Measurements from ENCODE around the gene NPFFR1.

Gene NPFFR1

DNA sequence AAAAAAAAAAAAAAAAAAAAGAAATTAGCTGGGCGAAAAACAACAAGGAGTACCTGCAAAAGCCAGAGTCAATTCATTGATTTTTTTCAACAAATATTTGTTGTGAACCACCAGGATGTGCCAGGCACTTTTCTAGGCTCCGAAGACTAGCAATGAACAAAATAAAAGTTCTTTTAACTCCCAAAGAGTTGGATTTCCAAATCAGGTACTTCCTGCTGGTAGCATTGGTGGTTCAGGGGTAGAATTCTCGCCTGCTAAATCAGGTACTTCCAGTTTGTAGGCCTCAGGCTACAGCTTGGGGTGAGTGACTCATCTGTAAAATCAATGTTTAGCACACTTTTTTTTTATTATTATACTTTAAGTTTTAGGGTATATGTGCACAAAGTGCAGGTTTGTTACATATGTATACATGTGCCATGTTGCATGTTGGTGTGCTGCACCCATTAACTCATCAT lies 61.4 kb downstream of the NPFFR1 start:
- no peak for DNase-seq

DNA sequence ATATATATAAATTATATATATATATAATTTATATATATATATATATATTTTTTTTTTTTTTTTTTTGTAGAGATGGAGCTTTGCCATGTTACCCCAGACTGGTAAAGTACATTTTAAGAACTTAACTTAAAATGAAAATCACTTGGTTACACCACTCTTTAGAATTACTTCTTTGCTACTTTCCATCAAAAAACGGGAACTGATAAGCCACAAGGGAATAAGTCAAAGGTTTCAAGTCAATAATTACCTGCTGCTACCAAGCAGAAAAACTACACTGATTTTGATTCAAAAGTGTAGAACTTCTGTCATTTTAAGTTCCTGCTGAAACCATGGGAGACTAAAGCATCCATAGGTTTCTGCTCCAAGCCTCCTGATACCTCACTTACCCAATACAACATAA lies 62.8 kb downstream of the NPFFR1 start:
- DNase-seq = no peak

DNA sequence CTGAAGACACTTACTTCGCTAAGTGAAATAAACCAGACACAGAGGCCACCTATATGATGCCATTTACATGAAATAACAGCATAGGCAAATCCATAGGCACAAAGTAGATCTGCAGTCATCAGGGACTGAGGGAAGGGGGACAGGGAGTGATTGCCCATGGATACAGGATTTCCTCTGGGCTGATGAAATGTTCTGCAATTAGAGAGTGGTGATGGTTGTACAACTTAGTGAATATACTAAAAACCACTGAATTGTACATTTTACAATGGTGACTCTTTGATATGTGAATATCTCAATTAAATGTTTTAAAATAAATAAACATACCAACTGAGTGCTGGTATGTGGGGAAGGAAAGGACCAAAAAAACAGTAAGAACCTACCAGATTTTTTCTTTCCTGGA lies 70.9 kb downstream of the NPFFR1 start:
- DNase-seq = no peak

DNA sequence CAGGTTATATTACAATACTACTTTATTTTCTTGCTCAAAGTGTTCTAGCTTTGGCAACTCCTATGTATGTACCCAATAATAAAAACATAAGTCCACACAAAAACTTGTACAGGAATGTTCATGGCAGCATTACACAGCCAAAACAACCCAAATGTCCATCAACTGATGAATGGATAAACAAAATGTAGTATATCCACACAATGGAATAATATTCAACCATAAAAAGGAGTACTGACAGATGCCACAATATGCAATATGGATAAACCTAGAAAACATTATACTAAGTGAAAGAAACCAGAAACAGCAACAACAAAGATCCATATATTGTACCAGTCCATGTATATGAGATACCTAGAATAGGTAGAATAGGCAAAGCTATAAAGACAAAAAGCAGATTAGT lies 71.5 kb downstream of the NPFFR1 start:
- DNase-seq = no peak

DNA sequence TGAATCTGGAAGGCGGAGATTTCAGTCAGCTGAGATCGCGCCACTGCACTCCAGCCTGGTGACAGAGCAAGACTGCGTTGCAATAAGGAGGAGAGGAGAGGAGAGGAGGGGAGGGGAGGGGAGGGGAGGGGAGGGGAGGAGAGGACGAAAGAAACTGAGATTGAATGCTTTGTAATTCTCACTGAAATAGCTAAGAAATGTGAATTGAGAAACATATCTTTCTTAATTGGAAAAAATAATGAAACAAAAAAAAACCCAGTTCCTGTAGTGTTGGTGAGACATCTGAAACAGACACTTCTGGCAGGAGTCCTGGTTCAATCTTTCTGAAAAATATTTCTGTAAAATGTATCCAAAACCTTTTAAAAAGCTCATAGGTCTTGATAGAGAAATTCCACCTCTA lies 77.0 kb downstream of the NPFFR1 start:
- DNase-seq = no peak

DNA sequence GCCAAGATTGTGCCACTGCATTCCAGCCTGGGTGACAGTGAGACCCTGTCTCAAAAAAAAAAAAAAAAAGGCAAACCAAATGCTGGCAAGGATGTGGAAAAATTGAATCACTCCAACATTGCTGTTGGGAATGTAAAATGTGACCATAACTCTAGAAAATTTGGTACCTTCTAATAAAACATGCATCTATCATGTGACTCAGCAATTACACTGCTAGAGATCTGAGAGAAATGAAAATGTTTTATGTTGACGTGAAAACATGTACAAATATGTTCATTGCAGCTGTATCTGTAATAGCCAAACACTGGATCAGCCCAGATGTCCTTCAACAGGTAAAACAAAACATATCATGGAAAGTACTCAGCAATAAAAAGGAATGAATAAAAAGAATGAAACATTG lies 82.7 kb downstream of the NPFFR1 start:
- DNase-seq = no peak

DNA sequence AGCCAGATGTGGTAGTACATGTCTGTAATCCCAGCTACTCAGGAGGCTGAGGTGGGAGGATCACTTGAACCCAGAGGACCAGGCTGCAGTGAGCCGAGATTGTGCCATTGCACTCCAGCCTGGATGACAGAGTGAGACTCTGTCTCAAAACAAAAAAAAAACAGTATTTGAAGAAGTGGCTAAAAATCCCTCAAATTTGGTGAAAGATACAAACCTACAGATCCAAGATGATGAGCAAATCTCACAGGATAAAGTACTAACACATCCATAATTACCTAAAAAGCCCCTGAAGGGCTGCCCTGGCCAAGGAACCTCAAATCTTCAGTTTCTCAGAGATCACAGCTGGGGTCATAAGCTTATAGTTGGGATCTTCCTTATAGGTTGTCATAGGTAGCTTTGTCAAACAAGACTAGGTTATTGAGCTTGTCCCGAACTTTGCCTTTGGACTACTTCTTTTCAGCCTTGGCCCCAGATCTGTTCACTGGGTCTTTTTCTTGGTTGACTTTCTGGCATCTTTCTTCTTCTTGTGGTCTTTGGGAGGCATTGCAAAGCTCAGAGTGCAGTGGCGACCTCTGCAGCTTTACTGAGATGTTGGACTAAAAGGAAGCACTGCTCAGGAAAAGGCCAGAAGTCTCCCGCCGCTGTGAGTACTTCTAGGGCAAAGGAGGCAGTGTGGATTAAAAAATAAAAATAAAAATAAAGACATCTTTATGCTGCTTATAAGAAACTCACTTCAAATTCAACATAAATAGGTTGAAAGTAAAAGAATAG lies 84.9 kb downstream of the NPFFR1 start:
- DNase-seq = no peak

Measured in NCI-H187 (cell line).